KMS-11 (cell line): ENCODE data around the gene ZBTB1.

Source experiments
- H2AFZ ChIP-seq: fragments of 200-600 bp; sonication (generic); 2 replicates; pipeline ENCODE4 v1.6.1; 2016; ENCODE audit warnings: antibody characterized with exemption, mixed run types, low read depth
- H3K27ac ChIP-seq: fragments of 200-600 bp; sonication (generic); 2 replicates; pipeline ENCODE4 v1.6.1; 2016; ENCODE audit warnings: mild to moderate bottlenecking, mixed run types
- H3K27me3 ChIP-seq: fragments of 200-600 bp; sonication (generic); 2 replicates; pipeline ENCODE4 v1.6.1; 2017; ENCODE audit warnings: mild to moderate bottlenecking, low read depth, mixed run types, moderate library complexity; ENCODE audit not compliant: insufficient read depth
- H3K36me3 ChIP-seq: fragments of 200-600 bp; sonication (generic); 2 replicates; pipeline ENCODE4 v1.6.1; 2017; ENCODE audit warnings: mild to moderate bottlenecking, mixed run types; ENCODE audit not compliant: insufficient read depth
- H3K4me1 ChIP-seq: fragments of 200-600 bp; sonication (generic); 2 replicates; pipeline ENCODE4 v1.6.1; 2016; ENCODE audit warnings: mild to moderate bottlenecking, low read depth, mixed run types; ENCODE audit not compliant: poor library complexity, severe bottlenecking
- H3K4me2 ChIP-seq: fragments of 200-600 bp; sonication (generic); 2 replicates; pipeline ENCODE4 v1.7.0; 2016; ENCODE audit warnings: mild to moderate bottlenecking, mixed run types
- H3K4me3 ChIP-seq: fragments of 200-600 bp; sonication (generic); IDR thresholded peaks from 2 replicates; pipeline ENCODE4 v1.6.1; 2017; ENCODE audit warnings: low read depth, low read length, mixed read lengths; ENCODE audit not compliant: insufficient read depth
- H3K79me2 ChIP-seq: fragments of 200-600 bp; sonication (generic); 2 replicates; pipeline ENCODE4 v1.6.1; 2016; ENCODE audit warnings: low read depth, mixed run types; ENCODE audit not compliant: insufficient read depth
- H3K9ac ChIP-seq: fragments of 200-600 bp; sonication (generic); 2 replicates; pipeline ENCODE4 v1.6.1; 2016; ENCODE audit warnings: mild to moderate bottlenecking, mixed run types
- H4K20me1 ChIP-seq: fragments of 200-600 bp; sonication (generic); 2 replicates; pipeline ENCODE4 v1.6.1; 2016; ENCODE audit warnings: mild to moderate bottlenecking, mixed run types; ENCODE audit not compliant: insufficient read depth
- CTCF ChIP-seq: fragments of 200-600 bp; sonication (generic); conservative IDR thresholded peaks from 2 replicates; pipeline ENCODE4 v1.6.1; 2017; ENCODE audit warnings: low read depth, mild to moderate bottlenecking, antibody characterized with exemption, low read length, moderate library complexity, mixed read lengths

Gene ZBTB1

GRCh38 chr14:64474698-64475097 is 29.9 kb upstream of the ZBTB1 start:
- H4K20me1 ChIP-seq: no peaks in the 10 kb centered on the region
- no peak overlapping the region for H3K4me3 ChIP-seq
- no peak overlapping the region for H3K9ac ChIP-seq
- TF ChIP-seq CTCF: no peak
- H2AFZ ChIP-seq: no peak overlapping the region
- no peak overlapping the region for H3K27ac ChIP-seq
- H3K4me2 ChIP-seq: no peak overlapping the region
- no peaks in the 10 kb centered on the region for H3K36me3 ChIP-seq
- H3K27me3 ChIP-seq: no peaks in the 10 kb centered on the region
- H3K79me2 ChIP-seq: no peaks in the 10 kb centered on the region
- H3K4me1 ChIP-seq: no peaks in the 10 kb centered on the region

- Histone ChIP-seq H3K4me1 (no peaks in the 10 kb centered on the region), H3K27me3 (no peaks in the 10 kb centered on the region), H3K4me2 (no peak overlapping the region), H3K79me2 (no peaks in the 10 kb centered on the region), H3K27ac (no peak overlapping the region), H4K20me1 (no peaks in the 10 kb centered on the region), H3K4me3 (no peak overlapping the region), H3K36me3 (no peaks in the 10 kb centered on the region), H2AFZ (no peak overlapping the region), H3K9ac (no peak overlapping the region)
- no peak for TF ChIP-seq CTCF
Measured at GRCh38 chr14:64475585-64476273, 28.8 kb upstream of the ZBTB1 start.

- no peak overlapping the region for H3K27ac ChIP-seq
- no peaks in the 10 kb centered on the region for H3K79me2 ChIP-seq
- no peak for TF ChIP-seq CTCF
- no peak overlapping the region for H3K9ac ChIP-seq
- no peak overlapping the region for H3K4me2 ChIP-seq
- no peaks in the 10 kb centered on the region for H3K36me3 ChIP-seq
- no peaks in the 10 kb centered on the region for H3K4me1 ChIP-seq
- no peaks in the 10 kb centered on the region for H3K27me3 ChIP-seq
- no peak overlapping the region for H2AFZ ChIP-seq
- no peak overlapping the region for H3K4me3 ChIP-seq
- H4K20me1 ChIP-seq: no peaks in the 10 kb centered on the region
Measured at GRCh38 chr14:64476438-64476837, 28.1 kb upstream of the ZBTB1 start.

- TF ChIP-seq CTCF: peak; percentile 51; the same call in 1 of the 2 replicates
- H3K27me3 ChIP-seq: no peaks in the 10 kb centered on the region
- no peak overlapping the region for H3K27ac ChIP-seq
- H3K79me2 ChIP-seq: no peaks in the 10 kb centered on the region
- no peak overlapping the region for H2AFZ ChIP-seq
- no peak overlapping the region for H3K9ac ChIP-seq
- H3K4me2 ChIP-seq: no peak overlapping the region
- H3K36me3 ChIP-seq: no peaks in the 10 kb centered on the region
- no peaks in the 10 kb centered on the region for H3K4me1 ChIP-seq
- no peak overlapping the region for H3K4me3 ChIP-seq
- no peaks in the 10 kb centered on the region for H4K20me1 ChIP-seq
Measured at GRCh38 chr14:64478634-64479250, 25.8 kb upstream of the ZBTB1 start.
